ENCODE data around the gene TTC3. TPM values are rescaled to one million over a fixed set of nuclear protein-coding genes. Genes with fewer than 3 reads are reported as not detected.

TTC3 gene
- total and polyA plus RNA-seq, 2 of the 13 experiments (the other 11 are each of a cell fraction or from before 2014, with no cell fraction given): 55.7 to 108 TPM

GRCh38 chr21:37072988-37073416, at the start of gene TTC3, which contains the start of gene PIGP (continued):
- TF ChIP-seq SP1 (IDR thresholded peaks at IDR 0.05) (no peak), SP1 (CRISPR knock-in tag; IDR thresholded peaks at IDR 0.05) (0 out of 2 replicates have a peak, but pooled peaks have one; percentile 23), NAIF1 (CRISPR knock-in tag; IDR thresholded peaks at IDR 0.05; ENCODE audit: borderline replicate concordance) (0 out of 2 replicates have a peak, but pooled peaks have one; percentile 72), ZNF142 (CRISPR knock-in tag; IDR thresholded peaks at IDR 0.05) (peak; percentile 77; the same call in 1 of the 2 replicates), SP2 (CRISPR knock-in tag; IDR thresholded peaks at IDR 0.05) (no peak), SIN3A (IDR thresholded peaks at IDR 0.05; ENCODE audit: borderline replicate concordance, low read depth, low read length) (peak; percentile 73; the same call in 1 of the 2 replicates), DMAP1 (CRISPR knock-in tag; IDR thresholded peaks at IDR 0.05) (peak; percentile 65; the same call in 1 of the 2 replicates), FOXP4 (CRISPR knock-in tag; IDR thresholded peaks at IDR 0.05) (no peak), CSRNP2 (CRISPR knock-in tag; conservative IDR thresholded peaks at IDR 0.05; ENCODE audit: low read depth) (0 out of 2 replicates have a peak, but pooled peaks have one; percentile 57), ZSCAN31 (CRISPR knock-in tag; IDR thresholded peaks at IDR 0.05; ENCODE audit: low read depth) (no peak; the same call in 1 of the 2 replicates), TSC22D2 (CRISPR knock-in tag; IDR thresholded peaks at IDR 0.05; ENCODE audit: borderline replicate concordance) (no peak; the same call in 1 of the 2 replicates), ZNF775 (CRISPR knock-in tag; IDR thresholded peaks at IDR 0.05; ENCODE audit: borderline replicate concordance) (no peak), PHF8 (CRISPR knock-in tag; IDR thresholded peaks at IDR 0.05) (peak; percentile 9), ZMAT3 (CRISPR knock-in tag; conservative IDR thresholded peaks at IDR 0.05) (peak; percentile 94), SRSF4 (IDR thresholded peaks at IDR 0.05; ENCODE audit: low read depth, low read length, poor library complexity, severe bottlenecking) (peak; percentile 28), BHLHE40 (IDR thresholded peaks at IDR 0.05; ENCODE audit: low read length) (peak; percentile 12; the same call in 1 of the 2 replicates), GABPB1 (CRISPR knock-in tag; IDR thresholded peaks at IDR 0.05) (peak; percentile 5; the same call in 1 of the 2 replicates), DDIT3 (CRISPR knock-in tag; IDR thresholded peaks at IDR 0.05) (no peak), ZNF841 (CRISPR knock-in tag; IDR thresholded peaks at IDR 0.05; ENCODE audit: borderline replicate concordance) (no peak), ZGPAT (CRISPR knock-in tag; IDR thresholded peaks at IDR 0.05) (peak; percentile 79)

Data from HepG2 (cell line).